Ovary (tissue), 9 donors: ENCODE results near the gene PTGES2. TPM values are rescaled to one million over a fixed set of nuclear protein-coding genes. Genes with fewer than 3 reads are reported as not detected.
A peak's percentile ranks its signal among the peaks of the same experiment; 100 is the strongest.

Experiments used
- DNase-seq, 5 donors: peaks; one replicate each; pipeline ENCODE4 v3.0.0-alpha.2; 2019 to 2020
- H3K27ac ChIP-seq, 2 donors: fragments of 200-600 bp; one replicate each; pipeline versions ENCODE4 v1.5.1 to v1.8.0; 2019 to 2022
- H3K27me3 ChIP-seq: fragments of 200-600 bp; one replicate; pipeline ENCODE4 v1.8.0; 2022
- H3K36me3 ChIP-seq: fragments of 200-600 bp; sonication (generic); one replicate; pipeline ENCODE4 v1.5.1; 2019
- H3K4me1 ChIP-seq: one replicate; pipeline ENCODE4 v1.8.1; 2013; ENCODE audit warnings: mild to moderate bottlenecking, moderate library complexity; ENCODE audit not compliant: insufficient read depth
- H3K4me3 ChIP-seq: fragments of 200-600 bp; sonication (generic); one replicate; pipeline ENCODE4 v1.5.1; 2017
- H3K9me3 ChIP-seq, 2 donors: fragments of 200-600 bp in 1 of 2; sonication (generic) in 1 of 2; one replicate each; pipeline versions ENCODE4 v1.5.1 to v1.8.1; 2013 to 2019; ENCODE audit warnings: mild to moderate bottlenecking in 1 of 2, moderate library complexity in 1 of 2
- EP300 ChIP-seq: sonication (generic); formaldehyde crosslinking; IDR thresholded peaks from one replicate; pipeline ENCODE4 v1.6.1; 2017; ENCODE audit warnings: antibody characterized with exemption
- POLR2A ChIP-seq: fragments of 450-650 bp; IDR thresholded peaks from one replicate; pipeline ENCODE4 v1.6.1; 2017; ENCODE audit warnings: antibody characterized with exemption, mild to moderate bottlenecking, moderate library complexity
- WGBS, 3 donors: extraction: QIAGEN DNeasy Blood & Tissue Kit in 1 of 3; methylation state at CpG; one replicate each; pipeline versions ENCODE4 v1.1.5 to v1.1.7; 2013 to 2017; 5-methylcytosine and 5-hydroxymethylcytosine counted together
- intact Hi-C, 4 donors: fragments of 100-400 bp; cut with DNase I; formaldehyde crosslinking; loops; one replicate each; pipeline versions ENCODE4 v1.11.0 to v1.15.1; 2022 to 2023
- polyA plus RNA-seq, 2 donors: library from polyadenylated mRNA; stranded (reverse); fragments of 200-250 nt in 1 of 2; fragments of 350-450 nt in 1 of 2; fragmentation: Illumina TruSeq in 1 of 2; extraction: RNeasy Lipid Tissue Mini Kit (QIAGEN cat#74804) in 1 of 2; gene quantifications; one replicate each; pipeline ENCODE4 v1.2.3, GENCODE V29; 2013 to 2014
- total RNA-seq, 7 donors: library from RNA; depleted of rRNA in 2 of 7; stranded (reverse); fragments of >200 nt in 2 of 7; fragmentation: NEBNext Ultra II Directional in 3 of 7; extraction: Animal tissue kit (Norgen Biotek cat#: 25700) in 3 of 7; gene quantifications; one replicate each; pipeline versions ENCODE4 v1.1.0 to v1.2.4, GENCODE V29; 2016 to 2023
- TF ChIP-seq, protein P1 (sequence below), 3 donors: fragments of 450-650 bp in 2 of 3; fragments of 200-600 bp in 1 of 3; IDR thresholded peaks; one replicate each; pipeline versions ENCODE4 v1.5.1 to v1.8.0; 2016 to 2022; ENCODE audit warnings: antibody characterized with exemption in 3 of 3, mild to moderate bottlenecking in 1 of 3
- donor health status: DM: no; HTN: no; CAD: no; lungs with moderate emphysema.
- donor health status: DM: no; HTN: no; CAD: no.
- donor health status: Bipolar disorder and iron deficiency.
- donor health status: DM: yes; HTN: yes; CAD: no.
- donor health status: DM: no; HTN: no; CAD: no.
- donor health status: DM: yes; HTN: yes; CAD: no.

The PTGES2 gene
- total and polyA plus RNA-seq, 9 donors, result 19.6 to 69.5 (median 59.0) TPM

- H3K9me3 ChIP-seq, result no peaks in the 10 kb centered on the region
- 78 to 86% (median 79%) methylated on average over 19 to 23 of the region's 23 CpGs for WGBS, 3 donors
- intact Hi-C loops, result loop anchor here in 2 of 4 donors (5.0 to 10.0 kb wide), 2 partner anchors 52 to 64 kb away; no protein-coding TSS in a partner anchor
- H3K36me3 ChIP-seq, result no peaks in the 10 kb centered on the region
- peaks cover 29% of the 10 kb centered on the region for H3K4me1 ChIP-seq
- H3K27me3 ChIP-seq, result no peaks in the 10 kb centered on the region
- H3K4me3 ChIP-seq, result no peak overlapping the region
- TF ChIP-seq EP300 (no peak), POLR2A (no peak)
- TF ChIP-seq, protein P1, sequence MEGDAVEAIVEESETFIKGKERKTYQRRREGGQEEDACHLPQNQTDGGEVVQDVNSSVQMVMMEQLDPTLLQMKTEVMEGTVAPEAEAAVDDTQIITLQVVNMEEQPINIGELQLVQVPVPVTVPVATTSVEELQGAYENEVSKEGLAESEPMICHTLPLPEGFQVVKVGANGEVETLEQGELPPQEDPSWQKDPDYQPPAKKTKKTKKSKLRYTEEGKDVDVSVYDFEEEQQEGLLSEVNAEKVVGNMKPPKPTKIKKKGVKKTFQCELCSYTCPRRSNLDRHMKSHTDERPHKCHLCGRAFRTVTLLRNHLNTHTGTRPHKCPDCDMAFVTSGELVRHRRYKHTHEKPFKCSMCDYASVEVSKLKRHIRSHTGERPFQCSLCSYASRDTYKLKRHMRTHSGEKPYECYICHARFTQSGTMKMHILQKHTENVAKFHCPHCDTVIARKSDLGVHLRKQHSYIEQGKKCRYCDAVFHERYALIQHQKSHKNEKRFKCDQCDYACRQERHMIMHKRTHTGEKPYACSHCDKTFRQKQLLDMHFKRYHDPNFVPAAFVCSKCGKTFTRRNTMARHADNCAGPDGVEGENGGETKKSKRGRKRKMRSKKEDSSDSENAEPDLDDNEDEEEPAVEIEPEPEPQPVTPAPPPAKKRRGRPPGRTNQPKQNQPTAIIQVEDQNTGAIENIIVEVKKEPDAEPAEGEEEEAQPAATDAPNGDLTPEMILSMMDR (IDR thresholded peaks at IDR 0.05), result no peak
- DNase-seq, result peak in 2 of 5 donors; percentile 29 to 45
- peak overlapping the region in 1 of 2 donors; percentile 39 for H3K27ac ChIP-seq
Observed at GRCh38 chr9:128106181-128106939, 21.2 kb downstream of the PTGES2 start.

DNA sequence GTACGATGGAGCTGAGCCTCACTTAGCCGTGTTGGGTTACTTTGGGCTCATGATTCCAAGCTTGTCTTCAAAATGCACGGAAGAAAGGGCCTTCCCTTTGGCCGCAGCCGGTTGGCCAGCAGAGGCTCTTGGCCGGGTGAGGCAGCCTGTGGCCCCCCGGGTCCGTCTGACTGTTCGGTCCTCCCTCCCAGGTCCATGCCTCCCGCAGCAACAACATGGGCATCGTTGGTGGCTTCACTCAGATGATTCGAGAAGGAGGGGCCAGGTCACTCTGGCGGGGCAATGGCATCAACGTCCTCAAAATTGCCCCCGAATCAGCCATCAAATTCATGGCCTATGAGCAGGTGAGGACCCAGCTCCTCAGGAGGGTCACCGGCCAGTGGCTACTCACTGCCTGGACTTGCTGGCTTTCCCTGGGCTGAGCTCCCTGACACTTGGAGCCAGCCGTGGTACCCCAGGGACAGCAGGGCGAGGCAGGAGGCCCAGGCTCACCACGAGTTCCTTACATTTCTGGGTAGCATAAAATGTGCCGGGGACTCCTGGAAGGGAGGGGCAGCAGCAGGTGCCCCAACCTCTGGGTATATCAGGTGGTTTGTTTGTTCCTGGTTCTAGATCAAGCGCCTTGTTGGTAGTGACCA, 21.9 kb downstream of the PTGES2 start:
- Histone ChIP-seq H3K9me3 (no peaks in the 10 kb centered on the region), H3K27me3 (no peaks in the 10 kb centered on the region), H3K4me3 (no peak overlapping the region), H3K27ac (peak overlapping the region in 1 of 2 donors; percentile 39), H3K36me3 (no peaks in the 10 kb centered on the region), H3K4me1 (peaks cover 32% of the 10 kb centered on the region)
- TF ChIP-seq POLR2A (no peak), EP300 (no peak)
- TF ChIP-seq, protein P1 (IDR thresholded peaks at IDR 0.05), result no peak
- WGBS, 3 donors, result 78 to 84% (median 80%) methylated on average over 19 to 21 of the region's 21 CpGs
- peak in 1 of 5 donors; percentile 35 for DNase-seq
- intact Hi-C loops, result loop anchor here in 2 of 4 donors (5.0 to 10.0 kb wide), 2 partner anchors 51 to 63 kb away; no protein-coding TSS in a partner anchor

- peaks cover 45% of the 10 kb centered on the region for H3K4me1 ChIP-seq
- H3K36me3 ChIP-seq, result no peaks in the 10 kb centered on the region
Observed at GRCh38 chr9:128104171-128104618, 23.3 kb downstream of the PTGES2 start.

DNA sequence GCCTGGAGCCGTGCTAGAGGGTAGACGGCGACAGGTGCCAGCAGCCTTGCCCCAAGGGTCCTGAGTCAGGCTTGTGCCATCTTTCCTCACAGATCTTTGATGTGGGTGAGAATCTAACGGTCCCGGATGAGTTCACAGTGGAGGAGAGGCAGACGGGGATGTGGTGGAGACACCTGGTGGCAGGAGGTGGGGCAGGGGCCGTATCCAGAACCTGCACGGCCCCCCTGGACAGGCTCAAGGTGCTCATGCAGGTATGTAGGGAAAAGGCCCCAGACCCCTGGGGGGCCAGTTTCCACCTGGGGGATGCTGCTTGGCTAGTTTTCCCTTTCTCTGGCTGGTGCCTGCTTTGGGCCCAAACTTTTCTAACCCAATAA, 24.0 kb downstream of the PTGES2 start:
- Histone ChIP-seq H3K27me3 (no peaks in the 10 kb centered on the region), H3K27ac (peak overlapping the region; percentile 52 to 63), H3K36me3 (no peaks in the 10 kb centered on the region), H3K4me3 (no peak overlapping the region), H3K9me3 (no peaks in the 10 kb centered on the region), H3K4me1 (peaks cover 47% of the 10 kb centered on the region)
- DNase-seq, result peak in 2 of 5 donors; percentile 41 to 45
- intact Hi-C loops, result loop anchor here in 1 of 4 donors (10.0 kb wide), 1 partner anchor 49 kb away; no protein-coding TSS in a partner anchor
- TF ChIP-seq EP300 (no peak), POLR2A (no peak)
- TF ChIP-seq, protein P1 (IDR thresholded peaks at IDR 0.05), result no peak
- WGBS, 3 donors, result 42 to 51% (median 44%) methylated on average over 7 to 8 of the region's 8 CpGs

More at GRCh38 chr9:128104171-128104618, 23.3 kb downstream of the PTGES2 start:
- intact Hi-C loops, result loop anchor here in 1 of 4 donors (10.0 kb wide), 1 partner anchor 49 kb away; no protein-coding TSS in a partner anchor
- Histone ChIP-seq H3K4me3 (no peak overlapping the region), H3K27me3 (no peaks in the 10 kb centered on the region), H3K9me3 (no peaks in the 10 kb centered on the region), H3K27ac (peak overlapping the region; percentile 52 to 63)
- peak; percentile 55 to 80 (median 69) for DNase-seq
- 19 to 32% (median 28%) methylated on average over 6 of the region's 6 CpGs for WGBS, 3 donors
- no peak for TF ChIP-seq EP300
- TF ChIP-seq, protein P1 (IDR thresholded peaks at IDR 0.05), result no peak
- no peak for TF ChIP-seq POLR2A
